Smooth muscle cell (in vitro differentiated cells): ENCODE data around the gene CTR9. TPM values are rescaled to one million over a fixed set of nuclear protein-coding genes. Genes with fewer than 3 reads are reported as not detected.
A peak's percentile ranks its signal among the peaks of the same experiment; 100 is the strongest.

Source experiments
- DNase-seq: peaks from one replicate; lab custom pipeline; 2025; ENCODE audit not compliant: unreplicated experiment; lab: John Stamatoyannopoulos, UW
- H2AFZ ChIP-seq: fragments of 200-600 bp; sonication (generic); 2 replicates; pipeline ENCODE4 v1.6.0; 2016; ENCODE audit warnings: antibody characterized with exemption, low read depth, mild to moderate bottlenecking
- H3F3A ChIP-seq: fragments of 200-600 bp; sonication (generic); 2 replicates; pipeline ENCODE4 v1.6.0; 2017; ENCODE audit warnings: antibody characterized with exemption, low read depth
- H3K27ac ChIP-seq: fragments of 200-600 bp; sonication (generic); 2 replicates; pipeline ENCODE4 v1.5.1; 2016; ENCODE audit warnings: low read depth, mild to moderate bottlenecking
- H3K27me3 ChIP-seq: fragments of 200-600 bp; sonication (generic); 2 replicates; pipeline ENCODE4 v1.6.1; 2016; ENCODE audit warnings: low read depth, mild to moderate bottlenecking
- H3K36me3 ChIP-seq: fragments of 200-600 bp; sonication (generic); 2 replicates; pipeline ENCODE4 v1.5.1; 2016; ENCODE audit warnings: low read depth
- H3K4me1 ChIP-seq: fragments of 200-600 bp; sonication (generic); 2 replicates; pipeline ENCODE4 v1.5.1; 2016; ENCODE audit warnings: low read depth
- H3K4me2 ChIP-seq: fragments of 200-600 bp; sonication (generic); 2 replicates; pipeline ENCODE4 v1.6.0; 2016; ENCODE audit warnings: mild to moderate bottlenecking
- H3K4me3 ChIP-seq: fragments of 200-600 bp; sonication (generic); 2 replicates; pipeline ENCODE4 v1.5.1; 2016; ENCODE audit warnings: mild to moderate bottlenecking
- H3K79me2 ChIP-seq: fragments of 200-600 bp; sonication (generic); 2 replicates; pipeline ENCODE4 v1.6.0; 2016; ENCODE audit warnings: low read depth, mild to moderate bottlenecking
- H3K9ac ChIP-seq: fragments of 200-600 bp; sonication (generic); 2 replicates; pipeline ENCODE4 v1.6.0; 2016; ENCODE audit warnings: low read depth
- H3K9me3 ChIP-seq: fragments of 200-600 bp; sonication (generic); replicated peaks from 2 replicates; pipeline ENCODE4 v1.5.1; 2016; ENCODE audit warnings: low read depth
- H4K20me1 ChIP-seq: fragments of 200-600 bp; sonication (generic); 2 replicates; pipeline ENCODE4 v1.6.0; 2016; ENCODE audit warnings: low read depth
- CTCF ChIP-seq: fragments of 200-600 bp; sonication (generic); IDR thresholded peaks from 2 replicates; pipeline ENCODE4 v1.5.1; 2017; ENCODE audit warnings: borderline replicate concordance, mild to moderate bottlenecking, antibody characterized with exemption; ENCODE audit not compliant: insufficient read depth, poor library complexity, severe bottlenecking
- WGBS: methylation state at CpG from one replicate; pipeline ENCODE4 v1.1.7; 2016; ENCODE audit warnings: low lambda C conversion rate; 5-methylcytosine and 5-hydroxymethylcytosine counted together
- polyA plus RNA-seq: library from polyadenylated mRNA; unstranded; fragments of >200 nt; fragmentation: Nextera tagmentation; extraction: Ambion mirVana; gene quantifications from 2 replicates; pipeline ENCODE4 v1.2.1, GENCODE V29; 2016
- total RNA-seq: library from RNA; depleted of rRNA; stranded (reverse); fragments of >200 nt; gene quantifications from 2 replicates; pipeline ENCODE4 v1.2.3, GENCODE V29; 2014

CTR9 gene
- total and polyA plus RNA-seq, 2 experiments from 2014 or later: 25.1 to 27.5 TPM

GRCh38 chr11:10731064-10731680, 19.9 kb upstream of the CTR9 start:
- Histone ChIP-seq H3F3A (peaks cover 7% of the 10 kb centered on the region), H3K4me3 (no peak overlapping the region), H2AFZ (no peak overlapping the region), H3K9me3 (no peaks in the 10 kb centered on the region), H3K27me3 (no peaks in the 10 kb centered on the region), H3K4me1 (peaks cover 13% of the 10 kb centered on the region), H4K20me1 (no peaks in the 10 kb centered on the region), H3K4me2 (no peak overlapping the region), H3K36me3 (no peaks in the 10 kb centered on the region), H3K79me2 (no peaks in the 10 kb centered on the region), H3K27ac (peak overlapping the region; percentile 4), H3K9ac (no peak overlapping the region)
- TF ChIP-seq CTCF: no peak
- DNase-seq: no peak
- 48% methylated on average over 3 of the region's 3 CpGs for WGBS

- Histone ChIP-seq H3K4me3 (peak overlapping the region; percentile 34), H3K4me1 (peaks cover 4% of the 10 kb centered on the region), H3K9ac (peak overlapping the region; percentile 20), H4K20me1 (no peaks in the 10 kb centered on the region), H3K27ac (peak overlapping the region; percentile 55), H3K79me2 (no peaks in the 10 kb centered on the region), H3K27me3 (no peaks in the 10 kb centered on the region), H3K36me3 (no peaks in the 10 kb centered on the region), H3F3A (no peaks in the 10 kb centered on the region), H3K9me3 (no peaks in the 10 kb centered on the region), H3K4me2 (peak overlapping the region; percentile 78), H2AFZ (peak overlapping the region; percentile 43)
- peak; percentile 99 for TF ChIP-seq CTCF
- WGBS: 5% methylated on average over 21 of the region's 21 CpGs
- peak; percentile 83 for DNase-seq
Measured at GRCh38 chr11:10735481-10736475, 15.3 kb upstream of the CTR9 start.

GRCh38 chr11:10742460-10743208, 8.4 kb upstream of the CTR9 start:
- no peak overlapping the region for H3K27ac ChIP-seq
- H3K4me1 ChIP-seq: no peaks in the 10 kb centered on the region
- no peak overlapping the region for H3K9ac ChIP-seq
- DNase-seq: no peak
- no peaks in the 10 kb centered on the region for H3K36me3 ChIP-seq
- no peaks in the 10 kb centered on the region for H3K27me3 ChIP-seq
- H3K4me2 ChIP-seq: no peak overlapping the region
- H3K9me3 ChIP-seq: no peaks in the 10 kb centered on the region
- H4K20me1 ChIP-seq: no peaks in the 10 kb centered on the region
- TF ChIP-seq CTCF: no peak
- H2AFZ ChIP-seq: no peak overlapping the region
- no peak overlapping the region for H3K4me3 ChIP-seq
- WGBS: 70% methylated on average over 9 of the region's 9 CpGs
- H3K79me2 ChIP-seq: no peaks in the 10 kb centered on the region
- H3F3A ChIP-seq: no peaks in the 10 kb centered on the region
